GM18526 (cell line): Measurements from ENCODE around the gene RSPH1.

Experiments used
- POLR2A ChIP-seq: IDR thresholded peaks from 3 replicates; pipeline ENCODE4 v1.6.1; 2011; ENCODE audit not compliant: insufficient read length; ENCODE audit errors: extremely low read depth

The RSPH1 gene

GRCh38 chr21:42505090-42505726 is 9.2 kb upstream of the RSPH1 start:
- TF ChIP-seq POLR2A: no peak

GRCh38 chr21:42503711-42504110 is 7.7 kb upstream of the RSPH1 start:
- no peak for TF ChIP-seq POLR2A

- no peak for TF ChIP-seq POLR2A
Observed at GRCh38 chr21:42500736-42501135, 4.7 kb upstream of the RSPH1 start.

GRCh38 chr21:42500225-42500624 is 4.2 kb upstream of the RSPH1 start:
- no peak for TF ChIP-seq POLR2A

- TF ChIP-seq POLR2A: no peak
Observed at GRCh38 chr21:42499444-42500112, 3.6 kb upstream of the RSPH1 start.

GRCh38 chr21:42498012-42498411 is 2.0 kb upstream of the RSPH1 start:
- TF ChIP-seq POLR2A: no peak

GRCh38 chr21:42496839-42497202 is 797 bp upstream of the RSPH1 start:
- no peak for TF ChIP-seq POLR2A

- no peak for TF ChIP-seq POLR2A
Observed at GRCh38 chr21:42495765-42496119, 282 bp downstream of the RSPH1 start.

GRCh38 chr21:42495027-42495426 is 997 bp downstream of the RSPH1 start:
- no peak for TF ChIP-seq POLR2A

- TF ChIP-seq POLR2A: no peak
Observed at GRCh38 chr21:42493109-42494060, 2.6 kb downstream of the RSPH1 start.

- no peak for TF ChIP-seq POLR2A
Observed at GRCh38 chr21:42492201-42492600, 3.8 kb downstream of the RSPH1 start.

GRCh38 chr21:42491328-42491727 is 4.7 kb downstream of the RSPH1 start:
- no peak for TF ChIP-seq POLR2A

- no peak for TF ChIP-seq POLR2A
Observed at GRCh38 chr21:42490720-42491119, 5.3 kb downstream of the RSPH1 start.

- no peak for TF ChIP-seq POLR2A
Observed at GRCh38 chr21:42489991-42490390, 6.0 kb downstream of the RSPH1 start.

- TF ChIP-seq POLR2A: no peak
Observed at GRCh38 chr21:42489006-42489563, 6.9 kb downstream of the RSPH1 start.

GRCh38 chr21:42486531-42486930 is 9.5 kb downstream of the RSPH1 start:
- TF ChIP-seq POLR2A: no peak
